ENCODE data around the gene NBAS. TPM values are rescaled to one million over a fixed set of nuclear protein-coding genes. Genes with fewer than 3 reads are reported as not detected.

The NBAS gene
- total RNA-seq, 1 donor from 2014 or later = 57.6 TPM

GRCh38 chr2:15570104-15570503 is 9.0 kb upstream of the NBAS start:
- H3K4me1 Mint-ChIP-seq (ENCODE audit: low read depth, unreplicated experiment) = no peaks in the 10 kb centered on the region
- Histone ChIP-seq H2AFZ (ENCODE audit: low read depth, low read length) (no peak overlapping the region), H3K4me1 (ENCODE audit: insufficient read depth, low read length) (no peaks in the 10 kb centered on the region), H3K4me2 (ENCODE audit: low read length) (no peak overlapping the region), H3K9me3 (ENCODE audit: insufficient read depth, low read depth, low read length) (no peaks in the 10 kb centered on the region), H4K20me1 (ENCODE audit: insufficient read depth, low read length) (no peaks in the 10 kb centered on the region), H3K27ac (ENCODE audit: low read depth, low read length) (no peak overlapping the region), H3K79me2 (ENCODE audit: insufficient read depth, low read length) (no peaks in the 10 kb centered on the region), H3K27me3 (ENCODE audit: insufficient read depth, low read length) (no peaks in the 10 kb centered on the region), H3K36me3 (ENCODE audit: insufficient read depth, low read length) (no peaks in the 10 kb centered on the region), H3K9ac (ENCODE audit: low read length) (no peak overlapping the region), H3K4me3 (ENCODE audit: insufficient read depth, low read depth, low read length) (no peak overlapping the region)
- TF ChIP-seq CTCF (IDR thresholded peaks at IDR 0.05; ENCODE audit: insufficient read depth, low read depth, low read length) (no peak), EZH2 (IDR thresholded peaks at IDR 0.05; ENCODE audit: insufficient read depth, low read length) (no peak)
- DNase-seq (ENCODE audit: low read depth) (no peak), FAIRE-seq (no peak)
- no peaks in the 10 kb centered on the region for H3K27me3 Mint-ChIP-seq (ENCODE audit: low read depth, unreplicated experiment)
- no peaks in the 10 kb centered on the region for H3K36me3 Mint-ChIP-seq (ENCODE audit: low read depth, unreplicated experiment)
- H3K9me3 Mint-ChIP-seq (ENCODE audit: unreplicated experiment) = no peaks in the 10 kb centered on the region
- no peak overlapping the region for H3K27ac Mint-ChIP-seq (ENCODE audit: unreplicated experiment)
- no peak overlapping the region for H3K4me3 Mint-ChIP-seq (ENCODE audit: unreplicated experiment)

- TF ChIP-seq EZH2 (IDR thresholded peaks at IDR 0.05; ENCODE audit: insufficient read depth, low read length) (no peak), CTCF (IDR thresholded peaks at IDR 0.05; ENCODE audit: insufficient read depth, low read depth, low read length) (no peak)
- FAIRE-seq = no peak
- Mint-ChIP-seq H3K9me3 (ENCODE audit: unreplicated experiment) (no peaks in the 10 kb centered on the region), H3K27ac (ENCODE audit: unreplicated experiment) (no peak overlapping the region), H3K27me3 (ENCODE audit: low read depth, unreplicated experiment) (no peaks in the 10 kb centered on the region), H3K4me3 (ENCODE audit: unreplicated experiment) (no peak overlapping the region), H3K36me3 (ENCODE audit: low read depth, unreplicated experiment) (no peaks in the 10 kb centered on the region), H3K4me1 (ENCODE audit: low read depth, unreplicated experiment) (no peaks in the 10 kb centered on the region)
- Histone ChIP-seq H4K20me1 (ENCODE audit: insufficient read depth, low read length) (no peaks in the 10 kb centered on the region), H3K79me2 (ENCODE audit: insufficient read depth, low read length) (no peaks in the 10 kb centered on the region), H3K4me1 (ENCODE audit: insufficient read depth, low read length) (no peaks in the 10 kb centered on the region), H3K4me2 (ENCODE audit: low read length) (no peak overlapping the region), H3K9ac (ENCODE audit: low read length) (no peak overlapping the region), H2AFZ (ENCODE audit: low read depth, low read length) (no peak overlapping the region), H3K36me3 (ENCODE audit: insufficient read depth, low read length) (no peaks in the 10 kb centered on the region), H3K4me3 (ENCODE audit: insufficient read depth, low read depth, low read length) (no peak overlapping the region), H3K9me3 (ENCODE audit: insufficient read depth, low read depth, low read length) (no peaks in the 10 kb centered on the region), H3K27me3 (ENCODE audit: insufficient read depth, low read length) (no peaks in the 10 kb centered on the region), H3K27ac (ENCODE audit: low read depth, low read length) (no peak overlapping the region)
- DNase-seq (ENCODE audit: low read depth) = no peak
Observed at GRCh38 chr2:15568874-15569273, 7.7 kb upstream of the NBAS start.

- DNase-seq (ENCODE audit: low read depth) (no peak), FAIRE-seq (no peak)
- Histone ChIP-seq H4K20me1 (ENCODE audit: insufficient read depth, low read length) (no peaks in the 10 kb centered on the region), H2AFZ (ENCODE audit: low read depth, low read length) (no peak overlapping the region), H3K36me3 (ENCODE audit: insufficient read depth, low read length) (no peaks in the 10 kb centered on the region), H3K79me2 (ENCODE audit: insufficient read depth, low read length) (no peaks in the 10 kb centered on the region), H3K27ac (ENCODE audit: low read depth, low read length) (no peak overlapping the region), H3K9me3 (ENCODE audit: insufficient read depth, low read depth, low read length) (no peaks in the 10 kb centered on the region), H3K27me3 (ENCODE audit: insufficient read depth, low read length) (no peaks in the 10 kb centered on the region), H3K9ac (ENCODE audit: low read length) (no peak overlapping the region), H3K4me3 (ENCODE audit: insufficient read depth, low read depth, low read length) (no peak overlapping the region), H3K4me2 (ENCODE audit: low read length) (no peak overlapping the region), H3K4me1 (ENCODE audit: insufficient read depth, low read length) (no peaks in the 10 kb centered on the region)
- Mint-ChIP-seq H3K27me3 (ENCODE audit: low read depth, unreplicated experiment) (no peaks in the 10 kb centered on the region), H3K27ac (ENCODE audit: unreplicated experiment) (no peak overlapping the region), H3K4me1 (ENCODE audit: low read depth, unreplicated experiment) (peaks cover 6% of the 10 kb centered on the region), H3K9me3 (ENCODE audit: unreplicated experiment) (no peaks in the 10 kb centered on the region), H3K4me3 (ENCODE audit: unreplicated experiment) (no peak overlapping the region), H3K36me3 (ENCODE audit: low read depth, unreplicated experiment) (no peaks in the 10 kb centered on the region)
- TF ChIP-seq EZH2 (IDR thresholded peaks at IDR 0.05; ENCODE audit: insufficient read depth, low read length) = no peak
- no peak for TF ChIP-seq CTCF (IDR thresholded peaks at IDR 0.05; ENCODE audit: insufficient read depth, low read depth, low read length)
Observed at GRCh38 chr2:15566912-15567311, 5.8 kb upstream of the NBAS start.

Measured in astrocyte (in vitro differentiated cells and primary cell).